Fibroblast of skin of back (primary cell): ENCODE results near the gene CYFIP2.

Source experiments
- DNase-seq: peaks from one replicate; pipeline ENCODE4 v3.0.0-alpha.2; 2013

CYFIP2 gene

DNA sequence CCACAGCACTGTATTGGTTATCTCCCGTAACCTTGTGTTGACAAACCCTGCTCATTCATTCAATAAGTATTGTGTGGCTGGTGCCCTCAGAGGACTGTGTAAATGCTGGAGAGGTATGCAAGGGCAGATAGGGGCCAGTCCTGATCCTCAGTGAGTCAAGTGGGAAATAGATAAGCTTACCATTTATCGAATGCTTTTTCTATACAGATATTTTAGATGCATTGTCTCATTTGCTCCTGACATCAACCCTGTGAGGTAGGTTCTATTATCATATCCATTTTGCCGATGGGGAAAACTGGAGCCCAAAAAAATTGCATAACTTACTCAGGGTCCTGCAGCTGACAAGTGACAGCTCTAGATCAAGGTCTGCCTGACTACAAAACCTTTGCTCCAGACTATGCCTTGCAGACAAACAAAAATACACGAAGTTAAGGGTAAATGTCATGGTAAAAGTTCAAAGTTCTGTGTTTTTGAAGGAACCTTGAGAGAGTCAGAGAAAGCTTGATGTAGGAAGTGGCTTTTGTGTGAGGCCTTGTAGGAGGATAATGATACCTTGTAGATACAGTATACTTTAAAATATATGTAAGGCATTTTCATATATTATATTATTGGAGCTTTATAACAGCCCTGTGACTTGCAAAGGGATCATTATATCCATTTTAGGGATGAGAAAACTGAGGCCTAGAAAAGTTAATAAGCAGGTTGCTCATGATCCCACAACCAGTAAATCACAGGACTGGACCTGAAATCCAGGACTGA lies 22.7 kb downstream of the CYFIP2 start:
- DNase-seq, result no peak

DNA sequence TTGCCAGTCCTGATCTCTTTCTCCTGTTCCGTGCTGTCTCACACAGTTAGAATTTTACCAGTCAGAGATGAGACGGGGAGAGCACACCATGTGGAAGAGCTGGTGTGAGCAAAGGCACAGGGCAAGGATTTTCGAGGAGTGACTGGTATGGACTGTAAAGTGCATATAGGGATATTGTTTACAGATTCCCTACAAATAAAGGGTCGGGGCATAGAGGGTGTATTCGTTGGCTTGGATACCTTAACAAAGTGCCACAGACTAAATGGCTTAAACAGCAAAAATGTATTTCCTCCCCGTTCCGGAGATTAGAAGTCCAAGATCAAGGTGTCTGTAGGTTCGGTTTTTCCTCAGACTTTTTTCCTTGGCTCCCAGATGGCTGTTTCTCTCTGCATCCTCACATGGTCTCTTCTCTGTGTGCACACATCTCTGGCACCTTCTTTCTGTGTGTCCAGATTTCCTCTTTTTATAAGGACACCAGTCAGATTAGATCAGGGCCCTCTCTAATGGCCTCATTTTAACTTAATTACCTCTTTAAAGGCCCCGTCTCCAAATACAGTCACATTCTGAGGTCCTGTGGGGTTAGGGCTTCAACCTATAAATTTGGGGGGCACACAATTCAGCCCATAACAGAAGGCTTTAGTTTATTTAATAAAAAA lies 23.4 kb downstream of the CYFIP2 start:
- no peak for DNase-seq

DNA sequence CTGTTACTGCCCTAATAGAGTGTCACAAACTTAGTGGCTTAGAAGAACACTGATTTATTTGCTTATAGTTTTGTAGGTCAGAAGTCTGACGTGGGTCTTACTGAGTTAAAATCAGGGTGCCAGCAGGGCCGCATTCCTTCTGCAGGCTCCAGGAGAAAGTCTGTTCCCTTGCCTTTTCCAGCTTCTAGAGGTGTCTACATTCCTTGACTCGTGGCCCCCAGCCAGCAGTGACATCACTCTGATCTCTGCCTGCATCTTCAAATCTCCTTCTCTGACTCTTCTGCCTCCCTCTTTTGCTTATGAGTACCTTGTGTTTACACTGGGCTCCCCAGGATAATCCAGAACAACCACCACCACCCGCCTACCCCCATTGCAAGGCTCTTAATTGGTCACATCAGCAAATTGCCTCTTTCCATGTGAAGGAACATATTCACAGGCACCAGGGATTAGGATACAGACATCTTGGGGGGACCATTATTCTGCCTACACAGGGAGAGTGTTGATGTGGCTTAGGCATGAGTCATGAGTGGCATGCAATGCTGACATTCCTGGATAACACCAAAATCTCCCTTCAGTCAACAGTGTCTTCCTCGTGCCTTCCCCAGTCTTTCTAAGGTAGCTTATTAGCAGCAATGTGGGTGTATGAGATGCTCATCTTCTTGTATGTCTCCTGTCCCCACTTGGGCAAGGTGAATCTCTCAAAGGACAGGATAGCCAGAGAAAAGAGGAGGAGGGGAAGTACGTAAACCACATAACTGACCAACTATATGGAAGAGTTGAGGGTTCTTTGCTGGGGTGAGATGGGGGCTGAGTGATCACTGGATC lies 24.4 kb downstream of the CYFIP2 start:
- peak; percentile 90 for DNase-seq

DNA sequence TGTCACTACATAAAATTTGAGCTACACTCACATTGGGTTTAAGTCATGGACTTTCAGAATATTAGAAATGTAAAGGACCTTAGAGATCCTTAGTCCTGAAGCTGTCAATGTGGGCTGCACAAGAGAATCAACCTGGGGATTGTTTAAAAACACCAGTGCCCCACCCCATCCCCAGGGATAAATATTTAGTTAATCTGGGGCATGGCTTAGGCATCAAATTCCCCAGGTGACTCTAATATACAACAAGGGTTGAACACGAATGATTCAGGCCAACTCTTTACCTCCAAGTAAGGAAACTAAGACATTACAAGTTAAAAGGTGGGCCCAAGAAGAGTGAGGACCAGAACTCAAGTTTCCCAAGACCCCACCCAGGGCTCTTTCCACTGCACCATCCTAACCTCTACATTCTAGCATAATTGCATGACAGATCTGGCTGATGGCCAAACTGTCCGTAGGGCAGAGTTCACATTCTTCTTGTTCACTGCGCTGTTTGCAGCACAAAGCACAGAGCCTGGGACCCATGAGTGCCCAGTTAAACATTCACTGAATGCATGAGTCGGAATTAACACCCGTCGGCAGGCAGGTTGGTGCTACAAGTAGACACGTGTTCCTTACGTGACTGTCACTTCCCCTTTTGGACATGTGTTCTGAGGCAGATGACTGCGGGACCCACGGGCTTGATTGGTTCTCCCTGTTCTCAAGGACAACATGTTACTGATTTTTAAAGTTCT lies 25.2 kb downstream of the CYFIP2 start:
- DNase-seq, result peak; percentile 55

DNA sequence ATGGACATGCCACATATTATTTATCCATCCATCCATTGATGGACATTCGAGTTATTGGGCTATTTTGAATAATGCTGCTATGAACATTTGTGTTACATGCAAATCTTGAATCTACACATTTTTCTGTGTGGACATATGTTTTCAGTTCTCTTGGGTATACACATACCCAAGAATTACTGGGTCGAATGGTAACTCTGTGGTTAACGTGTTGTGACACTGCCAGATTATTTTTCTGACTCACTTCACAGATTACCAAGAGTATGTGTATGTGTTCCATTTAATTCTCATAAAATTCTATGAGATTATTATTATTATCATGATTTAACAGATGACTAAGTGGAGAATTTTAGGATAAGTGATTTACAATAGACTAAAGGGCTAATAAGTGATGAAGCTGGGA lies 26.7 kb downstream of the CYFIP2 start:
- peak; percentile 40 for DNase-seq

DNA sequence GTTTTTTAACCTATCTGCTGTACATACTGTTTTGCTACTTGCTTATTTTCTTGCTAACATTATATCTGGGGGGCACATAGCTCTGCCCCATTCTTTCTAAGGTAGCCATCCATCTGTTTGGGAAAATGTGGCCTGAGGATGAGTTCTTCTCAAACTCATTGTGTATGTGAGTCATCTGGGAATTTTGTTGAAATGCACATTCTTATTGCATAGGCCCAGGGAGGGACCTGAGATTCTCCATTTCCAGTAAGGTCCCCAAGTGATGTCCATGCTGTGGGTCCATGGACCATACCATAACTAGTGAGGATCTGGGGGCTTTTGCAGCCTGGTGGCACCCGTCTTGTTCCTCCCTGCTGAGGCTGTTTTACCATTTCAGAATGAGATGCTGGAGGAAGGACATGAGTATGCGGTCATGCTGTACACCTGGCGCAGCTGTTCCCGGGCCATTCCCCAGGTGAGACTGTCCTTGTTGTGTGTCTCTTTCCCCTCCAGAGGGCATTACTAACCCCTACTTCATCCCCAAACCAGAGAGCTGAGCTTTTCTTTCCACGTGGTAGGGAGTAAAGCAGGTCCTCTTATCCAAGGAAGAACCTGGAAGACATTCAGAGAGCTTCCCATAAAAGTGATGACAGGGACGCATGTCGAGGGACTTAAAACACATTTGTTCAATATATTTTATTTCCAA lies 28.6 kb downstream of the CYFIP2 start:
- DNase-seq, result peak; percentile 20

DNA sequence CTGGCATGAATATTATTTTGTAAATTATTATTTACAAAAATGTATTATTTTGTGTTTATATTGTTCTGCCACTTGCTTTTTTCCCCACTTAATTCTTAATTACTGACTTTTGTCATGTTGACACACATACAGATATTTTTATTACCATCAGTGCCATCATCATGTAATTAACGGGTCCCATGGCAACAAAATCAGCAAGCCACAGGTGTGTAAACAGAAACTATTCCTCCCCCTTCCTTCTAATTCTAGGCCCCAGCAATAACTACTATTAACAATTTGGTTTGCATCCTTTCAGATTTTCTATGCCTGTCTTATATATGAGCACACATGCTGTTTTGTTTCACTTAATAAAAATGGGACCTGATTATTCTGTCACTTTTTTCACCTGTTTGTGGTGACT lies 29.3 kb downstream of the CYFIP2 start:
- no peak for DNase-seq

DNA sequence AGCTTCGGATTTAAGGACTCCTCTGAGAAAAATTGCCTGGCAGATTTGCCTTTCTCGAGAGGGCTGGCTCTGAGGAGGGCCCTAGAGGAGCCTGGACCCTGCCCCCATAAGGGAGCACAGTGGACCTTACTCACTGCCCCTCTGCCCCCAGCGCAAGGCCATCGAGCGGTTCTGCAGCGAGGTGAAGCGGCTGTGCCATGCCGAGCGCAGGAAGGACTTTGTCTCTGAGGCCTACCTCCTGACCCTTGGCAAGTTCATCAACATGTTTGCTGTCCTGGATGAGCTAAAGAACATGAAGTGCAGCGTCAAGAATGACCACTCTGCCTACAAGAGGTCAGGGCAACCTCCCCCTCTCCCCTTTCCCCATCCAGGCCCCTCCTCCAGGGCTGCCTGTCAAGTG lies 34.6 kb downstream of the CYFIP2 start:
- no peak for DNase-seq

DNA sequence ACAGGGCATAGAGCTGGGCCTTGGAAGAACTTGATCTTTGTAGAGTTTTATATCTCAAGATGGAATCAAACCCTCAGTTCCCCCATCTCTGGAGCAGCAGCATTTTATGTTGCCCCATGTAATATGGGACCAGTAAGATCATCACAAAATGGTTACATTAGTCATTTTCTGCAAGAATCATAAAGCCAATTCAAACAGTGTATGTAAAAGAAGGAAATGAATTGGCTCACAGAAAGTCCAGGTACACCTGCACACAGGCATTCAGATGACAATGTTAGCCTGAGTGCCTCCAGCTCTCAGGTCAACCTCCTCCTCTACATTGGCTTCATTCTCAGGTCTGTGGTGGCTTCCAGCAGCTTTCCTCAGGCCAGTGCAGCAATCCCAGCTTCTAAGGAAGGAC lies 35.1 kb downstream of the CYFIP2 start:
- no peak for DNase-seq

DNA sequence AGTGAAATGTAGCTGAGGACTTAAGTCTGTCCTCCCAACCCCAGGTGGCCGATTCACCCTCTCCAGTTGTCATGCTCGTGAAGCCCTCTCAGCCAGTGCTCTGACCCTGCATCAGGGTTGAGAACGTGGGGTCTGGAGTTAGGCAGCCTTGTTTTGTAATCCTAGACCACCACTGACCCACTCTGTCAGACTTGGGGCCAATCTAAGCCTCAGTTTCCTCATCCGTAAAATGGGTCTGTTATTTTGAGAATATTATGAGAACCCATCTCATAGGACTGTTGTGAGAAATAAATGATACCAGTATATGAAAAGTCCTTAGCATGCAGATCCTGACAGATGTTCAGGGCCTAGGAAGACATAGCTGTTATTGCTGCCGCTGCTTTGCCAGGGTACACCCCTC lies 37.1 kb downstream of the CYFIP2 start:
- no peak for DNase-seq

DNA sequence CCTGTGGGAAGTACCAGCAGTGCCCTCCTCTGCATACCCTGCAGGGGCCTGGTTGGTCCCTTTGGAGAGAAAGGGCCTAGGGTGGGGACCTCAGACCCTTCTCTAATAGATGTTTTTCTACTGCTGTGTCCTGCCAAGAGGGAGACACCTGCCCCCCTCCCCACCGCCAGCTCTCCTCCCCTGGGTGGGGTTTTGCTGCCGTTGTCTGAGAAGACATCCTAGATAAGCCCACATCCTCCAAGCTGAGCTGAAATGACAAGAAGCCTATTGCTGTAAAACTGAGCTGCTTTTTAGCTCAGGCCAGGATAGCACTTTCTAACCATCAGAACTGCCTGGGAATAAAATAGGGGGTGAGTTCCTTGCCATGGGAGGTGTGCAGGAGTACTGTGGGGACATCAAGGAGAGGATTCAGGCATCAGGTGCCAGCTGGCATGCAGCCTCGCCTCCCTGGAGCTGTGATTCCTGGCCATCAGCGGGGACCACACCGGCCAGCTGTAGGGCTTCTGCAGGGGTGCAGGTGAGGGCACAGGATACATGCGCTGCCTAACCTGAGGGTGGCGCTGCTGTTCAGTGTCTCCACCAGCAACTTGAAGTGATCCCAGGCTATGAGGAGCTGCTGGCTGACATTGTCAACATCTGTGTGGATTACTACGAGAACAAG lies 37.9 kb downstream of the CYFIP2 start:
- no peak for DNase-seq

DNA sequence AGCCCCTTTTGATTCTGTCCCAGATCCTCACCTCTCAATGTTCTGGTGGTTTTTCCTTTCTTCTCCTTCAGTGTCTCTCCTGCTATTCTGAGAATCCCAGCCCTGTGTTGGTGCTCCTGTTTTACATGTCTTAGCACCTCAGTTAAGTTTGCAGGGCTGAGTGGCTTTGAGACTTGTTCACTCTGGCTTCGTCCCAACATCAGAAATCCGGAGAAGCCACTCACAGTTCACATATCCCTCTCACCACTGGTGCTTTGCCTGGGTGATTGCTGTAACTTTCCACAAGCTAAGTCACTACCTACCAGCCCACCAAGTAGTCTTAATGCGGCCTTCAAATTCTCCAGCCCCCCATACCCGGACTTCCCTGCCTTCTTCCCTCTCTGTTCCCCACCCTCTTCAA lies 40.2 kb downstream of the CYFIP2 start:
- no peak for DNase-seq

DNA sequence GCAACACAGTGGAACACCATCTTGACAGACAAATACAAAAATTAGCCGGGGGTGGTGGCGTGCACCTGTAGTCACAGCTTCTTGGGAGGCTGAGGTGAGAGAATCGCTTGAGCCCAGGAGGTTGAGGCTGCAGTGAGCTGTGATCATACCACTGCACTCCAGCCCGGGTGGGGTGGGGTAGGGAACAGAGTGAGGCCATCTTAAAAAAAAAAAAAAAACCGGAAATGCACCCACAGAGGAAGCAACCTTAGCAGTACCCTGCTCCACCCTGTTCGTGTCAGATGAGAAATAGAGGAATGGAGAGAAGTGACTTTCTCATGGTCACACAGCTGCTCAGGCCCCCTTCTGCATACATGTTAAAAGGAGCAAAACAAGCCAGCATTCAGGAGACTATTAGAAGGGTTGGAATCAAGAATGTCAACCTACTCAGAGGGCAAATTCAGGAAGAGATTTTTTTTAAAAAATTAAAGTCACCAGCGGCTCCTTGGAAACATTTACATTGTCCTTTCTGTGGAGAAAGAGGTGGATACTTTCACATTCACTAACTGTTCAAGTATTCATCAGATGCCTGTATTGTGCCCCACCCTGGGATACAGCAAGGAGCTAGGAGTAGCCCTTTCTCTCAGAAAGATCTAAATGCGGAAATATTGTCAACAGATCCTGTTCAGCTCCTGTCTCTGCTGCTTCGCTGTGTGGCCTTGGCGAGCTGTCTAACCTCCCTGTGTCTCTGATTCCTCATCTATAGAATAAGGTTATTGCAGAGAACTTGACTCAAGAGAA lies 41.0 kb downstream of the CYFIP2 start:
- DNase-seq, result no peak

DNA sequence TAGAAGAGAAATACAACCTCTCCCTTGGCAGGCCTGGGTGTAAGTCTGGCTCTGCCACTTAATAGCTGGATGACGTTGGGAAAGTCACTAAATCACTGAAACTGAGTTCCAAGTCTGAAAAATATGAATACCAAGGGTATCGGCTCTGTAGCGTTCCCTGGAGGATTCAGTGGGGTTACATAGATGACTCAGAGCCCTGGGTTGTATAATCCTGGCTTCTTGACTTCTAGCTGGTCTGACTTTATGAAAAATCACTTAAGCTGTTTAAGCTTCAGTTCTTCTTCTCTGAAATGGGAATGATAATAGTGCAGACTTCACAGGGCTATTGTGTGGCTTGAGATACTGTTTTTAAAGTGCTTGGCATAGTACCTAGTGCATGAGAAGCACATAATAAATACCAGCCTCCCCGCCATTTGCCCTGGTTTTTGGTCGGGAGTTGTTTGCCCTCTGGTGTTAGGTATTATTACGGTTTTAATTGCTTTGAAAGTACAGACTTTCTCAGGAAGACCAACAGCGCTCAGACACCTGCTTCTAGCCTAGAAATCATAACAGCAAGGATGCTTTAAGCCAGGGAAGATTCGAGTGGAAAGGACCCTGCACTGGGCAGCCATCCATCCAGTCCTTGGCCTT lies 43.0 kb downstream of the CYFIP2 start:
- peak; percentile 82 for DNase-seq

DNA sequence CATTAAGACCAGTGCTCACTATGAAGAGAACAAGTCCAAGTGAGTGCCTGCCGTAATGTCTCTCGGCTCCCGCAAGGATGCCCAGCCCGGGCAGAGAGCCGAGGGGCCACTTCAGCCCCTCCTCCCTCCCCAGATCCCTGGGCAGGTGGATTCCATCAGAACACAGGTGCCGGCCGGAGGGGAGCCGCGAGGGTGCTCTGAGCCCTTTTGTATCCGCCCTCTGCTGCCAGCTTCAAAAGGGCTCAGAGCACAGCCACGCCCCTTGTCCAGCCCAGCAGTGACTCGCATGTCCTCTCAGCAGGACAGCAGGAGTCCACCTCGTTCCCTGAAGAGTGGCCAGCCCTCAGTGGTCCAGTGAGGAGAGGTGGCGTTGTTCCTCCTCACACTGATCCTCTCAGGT lies 43.9 kb downstream of the CYFIP2 start:
- DNase-seq, result no peak

DNA sequence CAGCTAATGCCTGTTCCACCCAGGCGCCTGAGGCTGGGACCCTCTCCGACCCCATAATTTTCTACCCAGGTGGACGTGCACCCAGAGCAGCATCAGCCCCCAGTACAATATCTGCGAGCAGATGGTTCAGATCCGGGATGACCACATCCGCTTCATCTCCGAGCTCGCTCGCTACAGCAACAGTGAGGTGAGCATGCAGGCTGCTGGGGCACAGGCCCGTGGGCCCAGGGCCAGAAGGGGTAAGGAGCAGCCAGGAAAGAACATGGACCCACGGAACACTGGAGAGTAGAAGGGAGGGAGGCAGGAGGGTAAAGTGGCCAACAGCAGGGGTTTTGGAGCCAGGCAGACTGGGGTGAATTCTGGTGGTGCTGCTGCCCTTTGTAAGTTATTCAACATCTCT lies 45.7 kb downstream of the CYFIP2 start:
- DNase-seq, result no peak

DNA sequence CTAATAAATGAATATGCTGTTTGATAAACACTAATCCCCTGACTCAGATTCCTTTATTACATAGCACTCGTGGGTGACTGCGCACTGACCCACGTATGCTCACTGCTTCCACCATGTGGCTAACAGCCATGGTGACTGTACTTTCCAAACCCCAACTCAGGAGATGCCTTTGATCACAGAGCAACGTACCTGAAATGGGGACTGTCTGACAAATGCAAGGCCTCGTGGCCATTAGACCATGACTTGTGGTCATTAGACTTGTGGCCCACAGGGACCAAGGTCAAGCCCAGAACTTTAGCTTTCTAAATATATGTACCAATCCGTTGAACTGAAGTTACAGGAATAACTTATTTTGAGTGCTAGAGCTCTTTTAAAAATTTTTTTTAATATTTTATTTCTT lies 46.6 kb downstream of the CYFIP2 start:
- peak; percentile 69 for DNase-seq

DNA sequence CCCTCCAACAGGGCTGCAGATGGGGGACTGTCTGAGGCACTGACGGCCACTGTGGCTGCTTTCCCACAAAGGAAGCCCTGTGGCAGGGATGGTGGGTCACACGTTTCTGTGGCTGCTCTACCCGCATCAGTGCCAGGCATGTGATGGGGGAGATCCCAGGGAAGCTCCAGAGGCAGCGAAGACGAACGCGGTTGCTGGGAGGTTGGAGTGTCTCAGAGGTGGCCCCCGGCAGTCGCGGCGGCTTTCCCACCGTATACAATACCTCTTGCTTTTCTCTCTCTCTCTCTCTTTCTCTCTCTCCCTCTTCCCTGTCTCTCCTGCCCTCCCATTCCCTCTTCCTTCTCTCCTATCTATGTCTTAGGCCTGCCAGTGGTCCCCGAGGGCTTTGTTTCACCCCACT lies 56.7 kb downstream of the CYFIP2 start:
- no peak for DNase-seq

DNA sequence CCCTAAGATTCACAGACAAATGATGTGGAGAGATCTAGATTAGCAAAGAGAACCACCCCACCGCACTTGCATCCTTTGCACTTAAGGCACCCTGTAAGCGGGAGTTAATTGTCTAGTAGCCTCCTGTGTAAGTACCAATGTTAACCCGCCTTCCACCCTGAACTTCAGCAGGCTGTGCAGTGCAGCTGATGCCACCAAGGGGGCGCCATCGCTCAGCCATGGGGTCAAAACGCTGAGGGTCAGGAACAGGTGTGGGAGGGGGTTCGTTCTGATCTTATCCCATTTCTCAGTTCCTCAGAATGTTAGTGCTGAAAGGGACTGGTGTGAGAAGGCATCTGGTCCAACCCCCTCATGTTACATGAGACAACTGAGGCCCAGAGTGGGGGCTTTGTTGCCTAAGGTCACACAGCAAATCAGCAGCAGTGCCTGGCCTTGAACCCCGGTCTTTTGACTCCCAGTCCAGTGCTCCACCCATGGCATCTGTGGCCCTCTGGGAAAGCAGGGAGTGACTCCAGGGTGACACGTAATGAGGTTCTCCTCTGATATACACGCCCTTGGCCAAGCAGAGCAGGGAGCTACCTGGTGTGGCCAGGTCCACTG lies 57.3 kb downstream of the CYFIP2 start:
- no peak for DNase-seq

DNA sequence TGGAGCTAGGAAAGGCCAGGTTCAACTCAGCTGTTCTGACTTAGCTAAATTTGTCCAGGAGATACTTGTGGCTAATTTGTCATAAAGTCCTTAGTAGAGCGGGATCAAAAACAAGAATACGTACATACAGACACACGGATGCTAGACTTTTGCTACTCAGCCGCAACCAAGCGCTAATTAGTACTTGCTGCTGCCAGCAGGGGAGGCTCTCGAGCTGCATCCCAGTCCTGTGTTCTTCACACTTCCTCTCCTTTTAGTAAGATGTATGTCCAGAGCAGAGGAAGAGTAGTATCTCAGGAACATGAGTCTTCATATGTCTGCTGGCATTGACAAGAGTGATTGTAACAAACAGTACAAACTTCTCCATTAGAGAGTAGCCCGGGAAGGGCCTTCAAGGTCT lies 58.3 kb downstream of the CYFIP2 start:
- DNase-seq, result no peak
